Brain microvascular endothelial cell (primary cell): ENCODE measurements around the gene CALM1.

Experiments
- DNase-seq: peaks from one replicate; pipeline ENCODE4 v3.0.0-alpha.2; 2020
- H3K27ac ChIP-seq: fragments of 250-450 bp; sonication (Bioruptor Pico); 2 replicates; pipeline ENCODE4 v1.5.1; 2020; ENCODE audit warnings: mild to moderate bottlenecking, moderate library complexity
- H3K27me3 ChIP-seq: fragments of 250-450 bp; sonication (Bioruptor Pico); replicated peaks from 2 replicates; pipeline ENCODE4 v1.5.1; 2020; ENCODE audit warnings: mild to moderate bottlenecking
- H3K36me3 ChIP-seq: fragments of 250-450 bp; sonication (Bioruptor Pico); replicated peaks from 2 replicates; pipeline ENCODE4 v1.5.1; 2020; ENCODE audit warnings: mild to moderate bottlenecking
- H3K4me3 ChIP-seq: 2 replicates; pipeline ENCODE4 v1.5.1; 2011; ENCODE audit warnings: low read depth, mild to moderate bottlenecking, control low read depth, low read length, moderate library complexity
- in situ Hi-C: cut with HindIII; loops from 2 replicates; pipeline ENCODE4 v1.10.0; 2017; ENCODE audit warnings: low sequenced_read_pairs, low pct_ligation_motif_present
- TF ChIP-seq, protein P1 (sequence below): IDR thresholded peaks from 2 replicates; pipeline ENCODE4 v1.5.1; 2011; ENCODE audit warnings: low read depth, mild to moderate bottlenecking, moderate library complexity, low read length, control low read depth, inconsistent platforms; ENCODE audit errors: missing control alignments

Gene CALM1

DNA sequence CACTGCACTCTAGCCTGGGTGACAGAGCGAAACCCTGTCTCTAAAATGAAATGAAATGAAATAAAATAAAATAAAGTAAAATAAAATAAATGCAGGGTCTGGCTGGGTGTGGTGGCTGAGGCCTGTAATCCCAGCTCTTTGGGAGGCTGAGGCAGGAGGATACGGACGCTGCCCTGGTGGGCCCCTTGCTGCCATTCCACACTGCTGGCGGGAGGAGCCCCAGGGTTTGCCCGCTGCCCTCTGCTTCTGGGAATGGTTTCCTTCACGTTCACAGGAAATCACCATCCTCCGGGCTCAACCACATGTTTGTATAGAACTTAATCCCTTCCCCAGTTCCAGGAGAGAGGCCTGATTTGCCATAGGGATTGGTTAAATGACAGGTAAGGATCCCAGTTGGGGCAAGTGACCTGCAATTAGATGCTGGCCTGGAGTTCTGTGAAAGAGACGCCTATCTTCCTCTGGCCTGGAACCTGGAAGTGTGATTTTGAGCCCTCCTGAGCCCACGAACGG is 29.3 kb downstream of the CALM1 start:
- no peak overlapping the region for H3K4me3 ChIP-seq
- DNase-seq = no peak

DNA sequence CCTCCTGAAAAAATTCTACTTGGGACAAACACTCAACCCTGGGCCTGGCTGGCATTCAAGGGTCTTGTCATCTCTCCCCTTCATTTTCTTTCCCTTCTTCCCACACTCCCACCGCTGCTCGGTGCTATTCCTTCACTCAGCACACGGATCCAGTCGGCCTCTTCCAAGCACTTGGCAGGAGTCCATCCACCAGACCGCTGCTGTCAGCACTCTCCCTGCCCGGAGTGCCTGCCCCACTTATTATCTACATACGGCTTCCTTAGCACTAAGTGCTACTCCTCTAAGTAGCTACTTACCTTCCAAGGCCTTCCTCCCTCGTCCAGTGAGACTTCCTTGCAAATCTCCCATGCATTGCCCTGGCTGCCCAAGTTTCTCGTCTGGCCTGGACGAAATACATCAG is 29.8 kb downstream of the CALM1 start:
- in situ Hi-C loops = no loop called here
- Histone ChIP-seq H3K27ac (no peak overlapping the region), H3K27me3 (no peaks in the 10 kb centered on the region), H3K4me3 (no peak overlapping the region), H3K36me3 (no peaks in the 10 kb centered on the region)
- TF ChIP-seq, protein P1, sequence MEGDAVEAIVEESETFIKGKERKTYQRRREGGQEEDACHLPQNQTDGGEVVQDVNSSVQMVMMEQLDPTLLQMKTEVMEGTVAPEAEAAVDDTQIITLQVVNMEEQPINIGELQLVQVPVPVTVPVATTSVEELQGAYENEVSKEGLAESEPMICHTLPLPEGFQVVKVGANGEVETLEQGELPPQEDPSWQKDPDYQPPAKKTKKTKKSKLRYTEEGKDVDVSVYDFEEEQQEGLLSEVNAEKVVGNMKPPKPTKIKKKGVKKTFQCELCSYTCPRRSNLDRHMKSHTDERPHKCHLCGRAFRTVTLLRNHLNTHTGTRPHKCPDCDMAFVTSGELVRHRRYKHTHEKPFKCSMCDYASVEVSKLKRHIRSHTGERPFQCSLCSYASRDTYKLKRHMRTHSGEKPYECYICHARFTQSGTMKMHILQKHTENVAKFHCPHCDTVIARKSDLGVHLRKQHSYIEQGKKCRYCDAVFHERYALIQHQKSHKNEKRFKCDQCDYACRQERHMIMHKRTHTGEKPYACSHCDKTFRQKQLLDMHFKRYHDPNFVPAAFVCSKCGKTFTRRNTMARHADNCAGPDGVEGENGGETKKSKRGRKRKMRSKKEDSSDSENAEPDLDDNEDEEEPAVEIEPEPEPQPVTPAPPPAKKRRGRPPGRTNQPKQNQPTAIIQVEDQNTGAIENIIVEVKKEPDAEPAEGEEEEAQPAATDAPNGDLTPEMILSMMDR = no peak
- peak; percentile 32 for DNase-seq

More for the DNA sequence above, 29.3 kb downstream of the CALM1 start:
- in situ Hi-C loops = no loop called here
- H3K36me3 ChIP-seq = no peaks in the 10 kb centered on the region
- H3K27me3 ChIP-seq = no peaks in the 10 kb centered on the region
- TF ChIP-seq, protein P1 = no peak
- no peak overlapping the region for H3K27ac ChIP-seq

DNA sequence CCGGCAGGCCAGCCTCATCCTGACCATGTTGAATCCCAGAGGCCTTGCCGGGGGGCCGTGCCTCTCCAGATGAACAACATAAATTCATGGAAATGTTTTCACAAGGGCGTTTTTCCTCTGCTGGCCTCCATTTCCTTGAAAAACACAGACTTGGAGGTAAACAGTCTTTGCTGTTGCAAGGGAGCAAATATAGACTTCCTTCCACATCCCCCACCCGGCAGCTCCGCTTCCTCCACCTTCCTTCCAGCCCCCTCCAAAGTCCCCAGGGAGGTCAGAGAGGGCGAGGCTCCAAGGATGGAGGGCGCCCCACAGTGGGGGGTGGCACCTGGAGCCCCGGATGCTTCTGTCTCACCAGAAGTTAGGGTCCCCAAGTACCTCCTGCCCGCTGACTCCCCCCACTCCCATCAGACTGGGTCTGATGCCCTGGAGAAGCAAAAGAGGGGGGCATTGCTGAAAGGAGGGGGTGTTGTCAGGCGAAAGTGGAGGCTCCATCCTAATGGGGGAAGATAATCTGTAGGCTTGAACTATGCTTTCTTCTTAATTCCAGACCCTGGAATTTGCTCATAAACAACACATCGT is 31.1 kb downstream of the CALM1 start:
- Histone ChIP-seq H3K36me3 (no peaks in the 10 kb centered on the region), H3K27ac (no peak overlapping the region), H3K27me3 (no peaks in the 10 kb centered on the region), H3K4me3 (no peak overlapping the region)
- TF ChIP-seq, protein P1 = no peak
- no peak for DNase-seq
- in situ Hi-C loops = no loop called here

DNA sequence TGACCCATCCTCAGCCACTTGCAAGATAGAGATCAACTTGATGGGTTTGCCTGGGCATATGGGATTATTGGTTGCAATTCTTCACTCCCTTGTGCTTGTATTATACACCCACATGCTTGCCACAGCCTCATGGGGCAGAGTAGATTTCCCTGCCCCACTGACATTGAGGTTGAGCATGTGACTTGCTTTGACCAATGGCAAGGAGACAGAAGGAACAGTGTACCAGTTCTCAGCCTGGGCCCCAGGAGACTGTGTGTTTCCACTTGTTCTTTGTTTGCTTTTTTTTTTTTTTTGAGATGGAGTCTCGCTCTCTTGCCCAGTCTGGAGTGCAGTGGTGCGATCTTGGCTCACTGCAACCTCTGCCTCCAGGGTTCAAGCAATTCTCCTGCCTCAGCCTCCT is 31.8 kb downstream of the CALM1 start:
- TF ChIP-seq, protein P1 = no peak
- H3K4me3 ChIP-seq = no peak overlapping the region
- in situ Hi-C loops = no loop called here
- no peaks in the 10 kb centered on the region for H3K36me3 ChIP-seq
- no peak for DNase-seq
- no peak overlapping the region for H3K27ac ChIP-seq
- H3K27me3 ChIP-seq = no peaks in the 10 kb centered on the region

DNA sequence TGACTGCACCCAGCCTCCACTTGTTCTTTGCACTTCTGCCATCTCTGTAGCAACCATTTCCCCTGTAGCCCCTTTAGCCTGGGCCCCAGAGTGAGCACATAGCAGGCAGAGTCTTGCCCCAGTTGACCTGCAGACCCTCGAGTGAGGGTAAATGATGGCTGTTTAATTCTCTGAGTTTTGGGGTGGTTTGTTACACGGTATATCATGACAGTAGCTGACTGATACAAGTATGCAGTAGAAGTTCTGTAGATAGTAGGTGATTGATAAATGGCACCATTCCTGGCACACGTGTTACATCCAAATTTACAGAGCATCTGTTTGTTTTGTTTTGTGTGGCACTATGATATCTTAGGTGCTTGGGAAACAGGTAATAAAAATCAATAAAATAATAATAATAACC is 32.4 kb downstream of the CALM1 start:
- in situ Hi-C loops = no loop called here
- no peak for DNase-seq
- H3K27ac ChIP-seq = no peak overlapping the region
- TF ChIP-seq, protein P1 = no peak
- H3K36me3 ChIP-seq = no peaks in the 10 kb centered on the region
- no peaks in the 10 kb centered on the region for H3K27me3 ChIP-seq
- H3K4me3 ChIP-seq = no peak overlapping the region

DNA sequence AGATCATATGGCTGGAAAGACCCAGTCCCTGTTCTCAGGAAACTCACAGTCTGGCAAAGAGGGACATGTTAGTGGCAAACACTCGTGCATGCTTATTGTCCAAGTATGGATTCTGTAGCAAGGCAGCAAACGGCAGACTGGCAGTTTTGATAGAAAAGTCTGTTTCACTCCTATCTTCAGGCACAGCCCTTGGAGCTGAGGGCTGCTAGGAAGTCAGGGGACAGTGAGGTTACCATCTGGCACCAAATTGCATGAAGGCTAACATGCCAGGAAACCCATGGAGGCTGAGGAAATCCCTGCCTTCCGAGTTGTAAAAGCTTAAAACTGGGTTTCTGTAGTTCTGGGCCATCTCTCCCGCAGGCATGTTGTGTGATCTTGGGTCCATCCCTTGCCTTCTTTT is 32.9 kb downstream of the CALM1 start:
- in situ Hi-C loops = no loop called here
- Histone ChIP-seq H3K27ac (no peak overlapping the region), H3K27me3 (no peaks in the 10 kb centered on the region), H3K4me3 (no peak overlapping the region), H3K36me3 (no peaks in the 10 kb centered on the region)
- TF ChIP-seq, protein P1 = no peak
- no peak for DNase-seq
